SK-N-SH treated with all-trans-retinoic acid at 6 μM for 48 hours (cell line): ENCODE measurements around the gene RHOC.

Source experiments
- CSDC2 ChIP-seq: fragments of 250-450 bp; sonication (Bioruptor Pico); IDR thresholded peaks from 2 replicates; pipeline ENCODE4 v1.5.0; 2020; ENCODE audit warnings: mild to moderate bottlenecking, moderate library complexity
- OSR1 ChIP-seq: fragments of 250-450 bp; sonication (Bioruptor Pico); IDR thresholded peaks from 2 replicates; pipeline ENCODE4 v1.8.0; 2022; ENCODE audit warnings: moderate library complexity, mild to moderate bottlenecking, inconsistent platforms
- TF ChIP-seq, protein P1 (sequence below): fragments of 250-450 bp; sonication (Bioruptor Pico); IDR thresholded peaks from 2 replicates; pipeline ENCODE4 v1.5.1; 2020; ENCODE audit warnings: low read depth, mild to moderate bottlenecking, moderate library complexity

DNA sequence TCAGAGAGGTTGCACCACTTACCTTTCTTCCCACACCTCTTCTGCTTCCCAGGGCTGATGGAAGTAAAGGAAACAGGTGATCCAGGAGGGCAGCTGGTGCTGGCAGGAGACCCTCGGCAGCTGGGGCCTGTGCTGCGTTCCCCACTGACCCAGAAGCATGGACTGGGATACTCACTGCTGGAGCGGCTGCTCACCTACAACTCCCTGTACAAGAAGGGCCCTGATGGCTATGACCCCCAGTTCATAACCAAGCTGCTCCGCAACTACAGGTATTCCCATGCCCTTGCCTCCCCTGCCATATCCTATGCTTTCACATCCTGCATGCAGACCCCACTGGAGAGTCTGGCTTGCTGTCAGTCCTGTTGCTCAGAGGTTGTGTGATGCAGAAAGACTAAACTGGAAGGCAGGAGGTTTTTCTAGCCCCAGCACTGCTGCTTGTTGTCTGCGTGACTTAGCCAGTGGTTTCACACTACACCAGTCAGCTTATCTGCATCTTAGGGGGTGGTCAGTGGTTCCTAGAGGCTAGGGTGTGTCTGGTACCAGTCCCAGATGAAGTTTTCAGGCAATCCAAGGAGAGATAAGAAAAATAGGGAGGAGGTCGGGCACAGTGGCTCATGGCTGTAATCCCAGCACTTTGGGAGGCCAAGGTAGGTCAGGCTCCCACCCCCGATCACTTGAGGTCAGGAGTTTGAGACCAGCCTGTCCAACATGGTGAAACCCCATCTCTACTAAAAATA lies 10.2 kb downstream of the RHOC start:
- no peak for TF ChIP-seq OSR1 (CRISPR knock-in tag)
- TF ChIP-seq CSDC2, result no peak
- TF ChIP-seq, protein P1, sequence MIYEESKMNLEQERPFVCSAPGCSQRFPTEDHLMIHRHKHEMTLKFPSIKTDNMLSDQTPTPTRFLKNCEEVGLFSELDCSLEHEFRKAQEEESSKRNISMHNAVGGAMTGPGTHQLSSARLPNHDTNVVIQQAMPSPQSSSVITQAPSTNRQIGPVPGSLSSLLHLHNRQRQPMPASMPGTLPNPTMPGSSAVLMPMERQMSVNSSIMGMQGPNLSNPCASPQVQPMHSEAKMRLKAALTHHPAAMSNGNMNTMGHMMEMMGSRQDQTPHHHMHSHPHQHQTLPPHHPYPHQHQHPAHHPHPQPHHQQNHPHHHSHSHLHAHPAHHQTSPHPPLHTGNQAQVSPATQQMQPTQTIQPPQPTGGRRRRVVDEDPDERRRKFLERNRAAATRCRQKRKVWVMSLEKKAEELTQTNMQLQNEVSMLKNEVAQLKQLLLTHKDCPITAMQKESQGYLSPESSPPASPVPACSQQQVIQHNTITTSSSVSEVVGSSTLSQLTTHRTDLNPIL (CRISPR knock-in tag), result no peak
